NCI-H345 treated with DMSO at 0.1 percent for 48 hours (cell line): Measurements from ENCODE around the gene SYT15.
"Not testable (repeated sequence)": the region's sequence is repeated elsewhere in the genome, so short reads cannot be mapped to it uniquely, and the experiment has no call there.

ENCODE experiments used
- DNase-seq: peaks from one replicate; lab custom pipeline; 2025; ENCODE audit not compliant: unreplicated experiment; lab: John Stamatoyannopoulos, UW

The SYT15 gene

GRCh38 chr10:46588221-46588620, 9.3 kb downstream of the SYT15 start:
- not testable (repeated sequence) for DNase-seq

- DNase-seq, result not testable (repeated sequence)
These were observed 10.7 kb downstream of the SYT15 start for GRCh38 chr10:46589589-46589988.

GRCh38 chr10:46591053-46591452, 12.1 kb downstream of the SYT15 start:
- DNase-seq, result not testable (repeated sequence)

DNA sequence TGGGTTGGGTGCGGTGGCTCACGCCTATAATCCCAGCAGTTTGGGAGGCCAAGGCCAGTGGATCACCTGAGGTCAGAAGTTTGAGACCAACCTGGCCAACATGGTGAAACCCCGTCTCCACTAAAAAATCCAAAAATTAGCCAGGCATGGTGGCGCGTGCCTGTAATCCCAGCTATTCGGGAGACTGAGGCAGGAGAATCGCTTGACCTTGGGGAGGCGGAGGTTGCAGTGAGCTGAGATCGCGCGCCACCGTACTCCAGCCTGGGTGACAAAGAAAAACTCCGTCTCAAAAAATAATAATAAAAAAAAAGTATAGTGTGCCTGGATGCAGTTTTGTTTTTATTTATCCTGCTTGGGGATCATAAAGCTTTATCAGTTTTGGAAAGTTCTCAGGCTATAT, 14.4 kb downstream of the SYT15 start:
- not testable (repeated sequence) for DNase-seq

DNA sequence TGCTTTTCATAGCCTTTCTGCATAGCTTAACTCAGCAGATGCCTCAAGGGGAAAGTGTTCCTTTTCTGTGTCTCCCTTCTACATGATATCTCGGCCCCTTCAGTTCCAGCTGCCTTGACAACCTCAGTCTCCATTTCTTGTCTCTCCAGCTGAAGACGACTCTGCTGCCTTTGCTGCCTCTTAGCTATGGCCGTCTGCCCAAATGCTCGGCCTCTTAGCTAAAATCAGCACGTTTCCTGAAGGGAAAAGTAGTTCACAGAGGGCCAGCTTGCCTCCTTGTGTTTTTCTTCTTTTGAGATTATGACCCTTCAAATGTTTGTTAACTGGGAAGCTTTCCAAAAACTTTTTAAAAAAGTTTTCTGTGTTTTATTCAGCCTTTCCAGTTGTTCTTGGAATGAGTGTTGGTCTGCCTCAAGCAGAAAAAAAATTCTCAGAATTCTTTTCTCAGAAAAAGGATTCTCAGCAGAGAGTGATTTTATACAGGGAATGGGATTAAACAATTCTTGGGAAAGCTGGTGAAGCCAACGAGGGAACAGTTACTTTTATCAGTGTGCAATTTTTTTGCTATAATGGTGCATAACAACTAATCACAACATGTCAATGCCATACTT, 15.6 kb downstream of the SYT15 start:
- DNase-seq, result not testable (repeated sequence)

- not testable (repeated sequence) for DNase-seq
These were observed 17.6 kb downstream of the SYT15 start for GRCh38 chr10:46596570-46596969.

- DNase-seq, result not testable (repeated sequence)
These were observed 18.8 kb downstream of the SYT15 start for GRCh38 chr10:46597616-46598246.

DNA sequence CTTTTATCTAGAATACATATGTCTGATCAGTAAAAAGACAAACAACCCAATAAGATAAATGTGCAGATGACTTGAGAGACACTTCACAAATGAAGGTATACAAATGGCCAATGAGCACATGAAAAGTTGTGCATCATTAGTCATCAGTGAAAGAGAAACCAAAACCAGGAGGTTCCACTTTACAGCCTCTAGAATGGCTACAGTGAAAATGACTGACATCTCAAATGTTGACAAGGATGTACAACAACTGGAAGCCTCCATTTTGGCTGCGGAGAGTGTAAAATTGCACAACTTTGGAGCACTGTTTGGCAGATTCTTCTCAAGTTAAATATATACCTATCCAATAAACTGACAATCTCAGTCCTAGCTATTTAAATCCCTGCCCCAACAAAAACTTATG, 21.6 kb downstream of the SYT15 start:
- DNase-seq, result not testable (repeated sequence)

DNA sequence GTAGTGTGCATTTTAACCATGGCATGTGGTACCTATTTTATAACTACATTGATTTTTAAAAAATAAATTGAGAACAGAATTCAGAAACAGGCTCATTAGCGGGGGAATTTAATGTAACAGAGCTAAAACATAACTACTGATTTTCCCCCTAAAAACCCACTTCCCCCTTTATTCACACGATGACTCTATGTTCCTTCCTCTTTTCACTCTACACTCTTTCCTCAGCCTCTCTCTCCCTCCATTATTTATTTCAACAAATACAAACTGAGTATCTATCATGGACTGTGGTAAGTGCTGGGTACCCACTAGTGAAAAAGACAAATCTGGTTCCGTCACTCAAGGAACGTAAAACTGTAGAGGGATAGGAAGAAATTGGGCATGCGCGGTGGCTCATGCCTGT, 36.6 kb downstream of the SYT15 start:
- not testable (repeated sequence) for DNase-seq

DNA sequence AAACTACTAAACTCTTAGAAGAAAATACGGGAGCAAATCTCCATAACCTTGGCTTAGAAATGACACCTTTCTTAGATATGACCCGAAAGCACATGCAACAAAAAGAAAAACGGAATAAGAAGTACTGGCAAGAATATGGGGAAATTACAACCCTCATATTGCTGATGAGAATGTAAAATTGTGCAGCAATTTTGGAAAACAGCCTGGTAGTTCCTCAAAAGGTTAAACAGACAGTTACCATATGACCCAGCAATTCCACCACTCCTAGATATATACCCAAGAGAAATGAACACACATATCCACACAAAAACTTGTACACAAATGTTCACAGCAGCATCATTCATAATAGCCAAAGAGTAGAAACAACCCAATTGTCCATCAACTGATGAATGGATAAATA, 37.3 kb downstream of the SYT15 start:
- DNase-seq, result not testable (repeated sequence)

DNA sequence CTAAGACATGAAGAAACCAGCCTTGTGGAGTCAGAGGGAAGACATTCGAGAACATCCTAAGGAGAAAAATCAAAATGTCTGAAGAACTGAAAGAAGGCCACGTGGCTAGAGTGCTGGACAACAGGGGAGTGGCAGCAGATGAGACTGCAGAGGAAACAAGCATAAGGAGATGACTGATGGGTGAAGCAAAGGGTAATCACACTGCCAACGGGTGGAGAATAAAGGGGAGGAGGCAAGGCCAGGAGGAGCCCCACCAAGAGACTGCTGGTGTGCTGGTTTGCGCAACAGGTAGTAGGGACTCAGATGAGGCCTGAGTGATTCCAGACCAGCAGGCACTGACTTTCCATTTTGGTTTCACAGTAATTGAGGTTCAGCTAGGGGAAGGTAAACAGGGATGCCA, 38.2 kb downstream of the SYT15 start:
- DNase-seq, result not testable (repeated sequence)

GRCh38 chr10:46617913-46618312, 39.0 kb downstream of the SYT15 start:
- DNase-seq, result not testable (repeated sequence)

DNA sequence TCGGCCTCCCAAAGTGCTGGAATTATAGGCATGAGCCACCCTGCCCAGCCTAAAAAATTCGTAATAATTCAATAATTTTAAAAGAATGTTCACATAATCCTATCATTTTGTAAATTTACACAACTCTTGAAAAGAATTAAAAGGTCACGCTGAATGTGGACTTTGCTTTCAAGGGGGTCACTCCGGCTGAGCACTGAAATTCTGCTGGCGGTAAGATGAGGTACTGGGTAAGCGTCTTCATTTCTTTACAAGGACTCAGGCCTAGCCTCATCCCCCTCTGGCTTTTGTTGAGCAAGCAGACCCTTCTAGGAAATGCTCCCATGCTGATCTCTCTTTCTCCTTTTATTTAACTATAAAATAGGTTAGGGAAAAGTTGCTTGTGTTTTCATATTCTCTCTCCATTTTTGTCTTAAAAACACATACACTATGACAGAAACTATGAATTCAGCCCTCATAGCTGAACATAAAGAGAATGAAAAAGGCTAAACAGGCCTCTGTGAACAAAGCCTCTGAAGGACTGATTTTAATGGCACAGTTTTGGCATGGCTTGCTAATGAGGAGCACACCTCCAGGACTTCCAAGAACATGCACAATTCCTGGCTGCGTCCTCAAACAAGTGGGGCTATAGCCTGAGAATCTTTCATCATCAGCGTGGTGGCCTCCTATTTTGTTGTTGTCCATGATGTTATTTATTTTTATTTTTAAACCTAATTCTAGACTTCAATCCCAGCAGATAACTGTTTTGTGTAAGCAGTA, 45.1 kb downstream of the SYT15 start:
- DNase-seq, result not testable (repeated sequence)

DNA sequence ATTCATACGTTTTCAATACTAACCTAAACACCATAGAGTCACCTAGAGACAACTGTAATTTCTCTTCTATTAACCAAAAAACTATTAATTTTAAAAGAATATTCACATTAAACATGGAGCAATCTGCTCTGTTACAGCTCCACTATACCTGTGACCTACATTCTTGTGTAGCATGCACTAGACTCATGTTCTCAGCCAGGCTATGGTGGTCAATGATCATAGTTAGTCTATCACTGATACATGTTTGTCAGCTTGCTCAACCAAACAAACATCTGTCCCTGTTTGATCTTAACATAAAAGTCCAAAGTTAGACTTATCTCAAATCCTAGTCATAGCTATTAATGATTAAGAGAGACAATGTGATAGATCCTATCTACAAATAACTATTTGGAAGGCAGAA, 50.9 kb downstream of the SYT15 start:
- DNase-seq, result not testable (repeated sequence)

GRCh38 chr10:46630816-46631215, 51.9 kb downstream of the SYT15 start:
- not testable (repeated sequence) for DNase-seq

DNA sequence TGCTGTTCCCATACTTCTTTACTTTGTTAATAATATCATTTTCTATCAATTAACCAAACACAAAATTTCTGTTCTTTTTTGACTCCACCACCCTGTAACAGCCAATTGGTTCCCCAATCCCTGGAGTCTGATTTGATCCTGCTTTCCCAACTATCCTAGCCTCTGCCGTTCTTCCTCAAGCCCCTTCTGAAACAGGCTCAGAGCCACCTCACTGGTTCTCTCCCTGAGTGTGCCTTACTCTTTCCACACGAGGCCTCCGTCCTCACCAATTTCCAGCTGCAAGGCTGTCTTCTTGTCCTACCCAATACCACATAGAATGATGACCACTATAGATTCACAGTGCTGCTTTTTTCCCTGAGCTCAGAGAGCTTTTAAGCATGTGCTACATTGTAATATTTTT, 52.8 kb downstream of the SYT15 start:
- not testable (repeated sequence) for DNase-seq

DNA sequence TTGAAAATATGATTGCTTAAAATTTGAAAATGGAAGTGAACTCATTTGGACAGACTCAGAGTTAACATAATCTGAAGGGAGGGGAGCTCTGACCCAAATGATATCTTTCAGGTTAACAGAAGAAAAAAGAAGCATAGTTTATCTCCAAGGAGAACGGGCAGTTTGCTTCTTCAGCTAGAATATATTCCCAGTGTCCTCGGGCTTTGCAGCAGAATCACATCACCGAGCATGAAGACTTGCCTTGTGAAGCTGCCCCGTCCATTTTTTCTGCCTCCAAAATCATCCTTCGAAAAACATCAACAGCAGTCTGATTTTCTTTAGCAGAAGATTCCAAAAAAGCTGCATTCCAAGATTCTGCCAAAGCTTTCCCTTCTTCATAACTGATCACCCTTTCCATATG, 55.8 kb downstream of the SYT15 start:
- DNase-seq, result not testable (repeated sequence)

GRCh38 chr10:46635364-46635959, 56.5 kb downstream of the SYT15 start:
- not testable (repeated sequence) for DNase-seq

GRCh38 chr10:46640005-46640404, 61.1 kb downstream of the SYT15 start:
- DNase-seq, result not testable (repeated sequence)
